Lung (tissue), 12 donors: Measurements from ENCODE around the gene POU2AF3. TPM values are rescaled to one million over a fixed set of nuclear protein-coding genes. Genes with fewer than 3 reads are reported as not detected.

ENCODE experiments used
- ATAC-seq: fragments of 200-7000 bp; cut with Tn5 transposase; one replicate; pipeline ENCODE4 v1.9.1; 2020; ENCODE audit warnings: moderate number of reproducible peaks; ENCODE audit not compliant: insufficient read depth, low FRiP score
- DNase-seq, 3 donors: peaks; one replicate each; pipeline ENCODE4 v3.0.0-alpha.2; 2013 to 2017
- H3K27ac ChIP-seq, 2 donors: one replicate each; pipeline ENCODE4 v1.5.1; 2013; ENCODE audit warnings: mild to moderate bottlenecking in 2 of 2, moderate library complexity in 2 of 2, control low read depth in 1 of 2, inconsistent platforms in 1 of 2, low read depth in 1 of 2, low read length in 1 of 2
- H3K27me3 ChIP-seq, 3 donors: one replicate each; pipeline ENCODE4 v1.5.1; 2013; ENCODE audit warnings: low read length in 2 of 3; ENCODE audit not compliant: control insufficient read depth in 3 of 3, insufficient read depth in 3 of 3
- H3K36me3 ChIP-seq, 4 donors: one replicate each; pipeline ENCODE4 v1.5.1; 2013; ENCODE audit warnings: low read length in 4 of 4, mild to moderate bottlenecking in 1 of 4, moderate library complexity in 1 of 4; ENCODE audit not compliant: control insufficient read depth in 4 of 4, insufficient read depth in 4 of 4
- H3K4me1 ChIP-seq, 5 donors: one replicate each; pipeline ENCODE4 v1.5.1; 2013; ENCODE audit warnings: low read length in 5 of 5, mild to moderate bottlenecking in 2 of 5, moderate library complexity in 1 of 5; ENCODE audit not compliant: control insufficient read depth in 5 of 5, insufficient read depth in 5 of 5
- H3K4me3 ChIP-seq: one replicate; pipeline ENCODE4 v1.5.1; 2013; ENCODE audit warnings: mild to moderate bottlenecking, control low read depth, moderate library complexity
- H3K9ac ChIP-seq, 2 donors: one replicate each; pipeline ENCODE4 v1.5.1; 2013; ENCODE audit warnings: low read length in 2 of 2, control low read depth in 1 of 2; ENCODE audit not compliant: insufficient read depth in 1 of 2
- H3K9me3 ChIP-seq, 4 donors: one replicate each; pipeline ENCODE4 v1.5.1; 2013; ENCODE audit warnings: low read length in 3 of 4, mild to moderate bottlenecking in 1 of 4, moderate library complexity in 1 of 4; ENCODE audit not compliant: control insufficient read depth in 4 of 4, insufficient read depth in 3 of 4
- WGBS, 2 donors: extraction: QIAGEN DNeasy Blood & Tissue Kit; methylation state at CpG; one replicate each; pipeline ENCODE4 v1.1.7; 2013; 5-methylcytosine and 5-hydroxymethylcytosine counted together
- polyA plus RNA-seq, 2 donors: library from polyadenylated mRNA; stranded (reverse); fragments of 200-250 nt; gene quantifications; one replicate each; pipeline ENCODE4 v1.2.1, GENCODE V29; 2013
- total RNA-seq, 2 donors: library from RNA; depleted of rRNA in 1 of 2; stranded (reverse); fragments of >200 nt in 1 of 2; gene quantifications; one replicate each; pipeline ENCODE4 v1.2.1, GENCODE V29; 2014 to 2021
- TF ChIP-seq, protein P1 (sequence below): IDR thresholded peaks from 2 replicates; pipeline ENCODE4 v1.5.1; 2012; ENCODE audit warnings: mild to moderate bottlenecking; ENCODE audit errors: control extremely low read depth, extremely low read depth
- donor health status: control.
- donor health status: control.
- donor health status: Bipolar disorder and iron deficiency.
- donor health status: healthy.
- donor health status: DM: yes; HTN: yes; CAD: no.

POU2AF3 gene
- total and polyA plus RNA-seq, 4 donors: 1.5 to 5.4 (median 3.1) TPM

DNA sequence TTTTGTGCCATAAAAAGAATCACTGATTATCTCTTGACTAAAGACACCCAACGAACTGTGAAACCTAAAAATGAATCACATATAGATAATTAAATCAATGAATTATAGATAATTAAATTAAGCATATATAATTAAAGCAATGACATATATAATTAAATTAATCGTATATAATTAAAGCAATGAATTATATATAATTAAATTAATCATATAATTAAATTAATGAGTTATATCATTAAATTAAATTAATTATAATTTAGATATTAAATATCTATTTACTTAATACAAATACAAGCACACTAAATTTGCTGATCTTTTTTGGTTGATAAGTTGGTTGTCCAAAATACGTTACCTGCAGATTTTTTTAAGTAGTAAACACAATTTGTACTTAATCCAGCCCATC, 49.8 kb downstream of the POU2AF3 start:
- TF ChIP-seq, protein P1, sequence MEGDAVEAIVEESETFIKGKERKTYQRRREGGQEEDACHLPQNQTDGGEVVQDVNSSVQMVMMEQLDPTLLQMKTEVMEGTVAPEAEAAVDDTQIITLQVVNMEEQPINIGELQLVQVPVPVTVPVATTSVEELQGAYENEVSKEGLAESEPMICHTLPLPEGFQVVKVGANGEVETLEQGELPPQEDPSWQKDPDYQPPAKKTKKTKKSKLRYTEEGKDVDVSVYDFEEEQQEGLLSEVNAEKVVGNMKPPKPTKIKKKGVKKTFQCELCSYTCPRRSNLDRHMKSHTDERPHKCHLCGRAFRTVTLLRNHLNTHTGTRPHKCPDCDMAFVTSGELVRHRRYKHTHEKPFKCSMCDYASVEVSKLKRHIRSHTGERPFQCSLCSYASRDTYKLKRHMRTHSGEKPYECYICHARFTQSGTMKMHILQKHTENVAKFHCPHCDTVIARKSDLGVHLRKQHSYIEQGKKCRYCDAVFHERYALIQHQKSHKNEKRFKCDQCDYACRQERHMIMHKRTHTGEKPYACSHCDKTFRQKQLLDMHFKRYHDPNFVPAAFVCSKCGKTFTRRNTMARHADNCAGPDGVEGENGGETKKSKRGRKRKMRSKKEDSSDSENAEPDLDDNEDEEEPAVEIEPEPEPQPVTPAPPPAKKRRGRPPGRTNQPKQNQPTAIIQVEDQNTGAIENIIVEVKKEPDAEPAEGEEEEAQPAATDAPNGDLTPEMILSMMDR: no peak
- peaks cover 0 to 4% (median 2%) of the 10 kb centered on the region in 3 donors for H3K27me3 ChIP-seq
- no peak overlapping the region for H3K27ac ChIP-seq
- DNase-seq (no peak), ATAC-seq (no peak)
- 73 to 89% methylated on average over 3 of the region's 3 CpGs for WGBS, 2 donors
- H3K36me3 ChIP-seq: no peaks in the 10 kb centered on the region
- H3K9me3 ChIP-seq: no peaks in the 10 kb centered on the region
- H3K4me1 ChIP-seq: peaks cover 0 to 22% (median 5%) of the 10 kb centered on the region in 5 donors
- H3K4me3 ChIP-seq: no peak overlapping the region
- no peak overlapping the region for H3K9ac ChIP-seq

DNA sequence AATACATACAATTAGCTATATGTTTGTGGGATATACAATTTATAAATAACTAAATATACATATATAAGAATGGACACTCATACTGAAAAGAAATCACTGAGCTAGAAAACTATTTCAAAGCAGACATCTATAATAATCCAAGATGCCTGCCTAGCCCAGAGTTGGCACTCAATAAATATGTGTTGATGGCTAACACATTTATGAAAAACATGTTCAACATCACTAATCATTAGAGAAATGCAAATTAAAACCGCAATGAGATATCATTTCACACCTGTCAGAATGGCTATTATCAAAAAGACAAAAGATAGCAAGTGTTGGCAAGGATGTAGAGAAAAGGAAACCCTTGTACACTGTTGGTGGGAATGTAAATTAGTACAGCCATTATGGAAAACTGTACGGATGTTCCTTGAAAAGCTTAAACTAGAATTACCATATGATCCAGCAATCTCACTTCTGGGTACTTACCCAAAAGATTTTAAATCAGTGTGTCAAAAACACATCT, 50.9 kb downstream of the POU2AF3 start:
- no peaks in the 10 kb centered on the region for H3K9me3 ChIP-seq
- no peak overlapping the region for H3K27ac ChIP-seq
- no peak for ATAC-seq
- WGBS, 2 donors: 76 to 89% methylated on average over 2 of the region's 2 CpGs
- H3K4me1 ChIP-seq: peaks cover 0 to 28% (median 8%) of the 10 kb centered on the region in 5 donors
- H3K27me3 ChIP-seq: peaks cover 0 to 4% (median 2%) of the 10 kb centered on the region in 3 donors
- DNase-seq: no peak
- no peak overlapping the region for H3K4me3 ChIP-seq
- TF ChIP-seq, protein P1: no peak
- H3K36me3 ChIP-seq: no peaks in the 10 kb centered on the region
- no peak overlapping the region for H3K9ac ChIP-seq

DNA sequence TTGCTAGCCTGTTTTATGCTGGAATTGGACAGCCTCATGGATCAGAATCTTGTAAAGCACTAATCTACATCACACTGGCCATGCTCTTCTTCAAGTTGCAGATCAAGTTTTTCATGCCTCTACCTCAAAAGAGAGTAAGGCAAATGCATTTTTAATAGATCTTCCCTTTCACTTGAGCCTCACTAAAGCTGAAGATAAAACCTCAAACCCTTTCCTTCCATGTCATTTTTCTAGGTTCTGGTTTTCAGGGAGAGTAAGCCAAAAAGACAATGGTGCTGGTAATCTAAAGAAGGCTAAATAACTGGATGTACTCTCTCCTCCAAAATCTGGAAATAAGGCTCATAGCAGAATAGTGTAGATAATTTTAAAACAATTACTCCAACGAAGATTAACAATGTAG, 52.5 kb downstream of the POU2AF3 start:
- Histone ChIP-seq H3K4me1 (peaks cover 0 to 28% (median 8%) of the 10 kb centered on the region in 5 donors), H3K27ac (no peak overlapping the region), H3K36me3 (no peaks in the 10 kb centered on the region), H3K9me3 (no peaks in the 10 kb centered on the region), H3K4me3 (no peak overlapping the region), H3K27me3 (peaks cover 0 to 4% (median 0%) of the 10 kb centered on the region in 3 donors), H3K9ac (no peak overlapping the region)
- DNase-seq: no peak
- WGBS, 2 donors: 67 to 76% methylated on average over 1 of the region's 1 CpG
- TF ChIP-seq, protein P1: no peak
- no peak for ATAC-seq
